RCC 7860 (cell line): Measurements from ENCODE around the gene SFN.
"Not testable (repeated sequence)": the region's sequence is repeated elsewhere in the genome, so short reads cannot be mapped to it uniquely, and the experiment has no call there.

Experiments
- DNase-seq: peaks from one replicate; pipeline ENCODE4 v3.0.0-alpha.2; 2015; ENCODE audit warnings: low spot score
- FAIRE-seq: peaks from 2 replicates; lab custom pipeline; 2012; peaks lifted over from hg19 to GRCh38; lab: Jason Lieb, UNC

SFN gene

DNA sequence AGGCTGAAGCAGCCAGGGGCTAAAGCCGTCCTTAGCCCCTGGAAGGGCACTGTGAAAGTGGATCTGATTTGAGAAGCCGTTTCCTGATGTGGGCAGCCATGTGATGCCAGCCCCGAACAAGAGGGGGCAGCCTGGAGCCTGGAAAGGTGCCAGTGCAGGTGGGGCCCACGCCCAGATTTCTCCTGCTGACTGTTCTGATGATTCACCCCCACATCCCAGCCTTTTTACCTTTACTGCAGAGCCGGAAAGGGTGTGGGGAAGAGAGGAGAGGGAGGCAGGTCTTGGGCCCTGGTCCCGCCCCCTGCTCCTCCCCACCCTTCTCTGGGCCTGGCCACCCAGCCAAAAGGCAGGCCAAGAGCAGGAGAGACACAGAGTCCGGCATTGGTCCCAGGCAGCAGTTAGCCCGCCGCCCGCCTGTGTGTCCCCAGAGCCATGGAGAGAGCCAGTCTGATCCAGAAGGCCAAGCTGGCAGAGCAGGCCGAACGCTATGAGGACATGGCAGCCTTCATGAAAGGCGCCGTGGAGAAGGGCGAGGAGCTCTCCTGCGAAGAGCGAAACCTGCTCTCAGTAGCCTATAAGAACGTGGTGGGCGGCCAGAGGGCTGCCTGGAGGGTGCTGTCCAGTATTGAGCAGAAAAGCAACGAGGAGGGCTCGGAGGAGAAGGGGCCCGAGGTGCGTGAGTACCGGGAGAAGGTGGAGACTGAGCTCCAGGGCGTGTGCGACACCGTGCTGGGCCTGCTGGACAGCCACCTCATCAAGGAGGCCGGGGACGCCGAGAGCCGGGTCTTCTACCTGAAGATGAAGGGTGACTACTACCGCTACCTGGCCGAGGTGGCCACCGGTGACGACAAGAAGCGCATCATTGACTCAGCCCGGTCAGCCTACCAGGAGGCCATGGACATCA lies at the start of gene SFN:
Gene SFN, plus strand, starts transcription at position 369 of the 904 bp plus-strand sequence. Its CDS starts 64 bp downstream, at position 433.
- DNase-seq, result peak; percentile 75
- FAIRE-seq, result no peak

DNA sequence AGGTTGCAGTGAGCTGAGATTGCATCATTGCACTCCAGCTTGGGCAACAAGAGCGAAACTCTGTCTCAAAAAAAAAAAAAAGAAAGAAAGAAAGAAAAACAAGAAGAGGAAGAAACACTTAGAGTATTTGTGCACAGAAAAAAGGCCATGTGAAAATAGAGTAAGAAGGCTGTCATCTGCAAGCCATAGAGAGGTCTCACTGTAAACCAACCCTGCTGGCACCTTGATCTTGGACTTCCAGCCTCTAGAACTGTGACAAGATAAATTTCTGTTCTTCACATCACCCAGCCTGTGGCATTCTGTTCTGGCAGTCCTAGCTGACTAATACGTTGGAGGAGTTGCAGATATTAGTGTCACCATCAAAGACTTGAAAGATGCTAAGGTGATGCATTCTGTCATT lies 48.6 kb upstream of the SFN start:
- FAIRE-seq (no peak), DNase-seq (no peak)

DNA sequence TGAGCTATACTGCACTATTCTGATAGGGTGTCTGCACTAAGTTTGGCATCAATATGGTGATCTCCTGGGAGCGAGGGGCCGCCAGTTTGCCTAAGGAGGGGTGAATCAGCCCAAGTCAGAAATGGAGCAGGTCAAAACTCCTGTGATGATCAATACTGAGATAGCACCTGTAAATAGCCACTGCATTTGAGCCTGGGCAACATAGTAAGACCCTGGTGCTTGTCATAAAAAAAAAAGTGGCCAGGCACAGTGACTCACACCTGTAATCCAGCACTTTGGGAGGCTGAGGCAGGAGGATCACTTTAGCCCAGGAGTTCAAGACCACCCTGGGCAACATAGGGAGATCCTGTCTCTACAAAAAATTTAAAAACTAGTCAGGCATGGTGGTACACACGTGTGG lies 48.1 kb upstream of the SFN start:
- FAIRE-seq (no peak), DNase-seq (no peak)

DNA sequence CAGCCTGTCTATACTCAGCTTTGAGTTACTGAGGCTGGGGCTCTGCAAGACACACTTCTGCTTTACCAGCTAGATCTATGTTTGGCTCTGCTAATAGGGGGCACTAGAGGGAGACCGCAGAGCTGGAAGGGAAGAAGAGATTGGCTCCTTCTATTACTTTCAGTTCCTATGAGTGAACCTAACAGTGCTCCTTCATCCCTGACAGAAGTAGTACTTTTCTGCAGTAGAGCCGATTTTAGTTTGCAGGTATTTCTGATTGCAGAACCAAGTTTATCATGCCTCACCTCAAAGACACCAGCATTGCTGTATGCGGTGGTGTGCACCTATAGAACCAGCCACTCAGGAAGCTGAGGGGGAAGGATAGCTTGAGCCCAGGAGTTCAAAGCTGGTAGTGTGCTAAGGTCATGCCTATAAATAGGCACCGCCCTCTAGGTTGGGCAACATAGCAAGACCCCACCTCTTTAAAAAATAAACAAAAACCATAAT lies 42.1 kb upstream of the SFN start:
- no peak for DNase-seq
- FAIRE-seq, result no peak

DNA sequence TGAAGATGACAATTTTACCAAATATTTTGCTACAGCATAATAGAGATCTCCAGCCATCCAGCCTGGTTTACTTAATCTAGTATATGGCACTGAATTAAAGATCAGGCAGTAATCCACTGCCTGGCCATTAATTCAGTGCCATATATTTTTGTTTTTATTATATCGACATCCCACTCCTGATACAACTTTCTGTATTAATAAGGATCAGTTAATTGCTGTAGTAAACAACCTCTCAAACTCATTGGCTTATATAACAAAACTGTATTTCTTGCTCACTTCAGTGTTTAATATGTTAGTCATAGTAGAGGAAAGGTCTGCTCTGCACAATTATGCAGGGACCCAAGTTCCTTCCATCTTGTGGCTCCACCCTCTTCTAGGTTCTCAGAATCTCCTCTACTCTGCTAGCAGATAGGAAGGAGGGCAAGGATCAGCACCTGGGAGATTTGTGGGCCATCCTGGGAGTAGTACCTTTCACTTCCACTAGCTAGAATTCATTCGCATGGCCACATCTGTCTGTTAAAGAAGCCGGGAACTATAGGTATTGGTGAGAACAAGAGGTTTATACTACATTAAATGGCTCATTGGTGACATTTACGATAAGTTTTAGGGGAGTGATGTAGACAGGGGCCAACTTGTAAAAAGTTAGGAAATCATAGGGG lies 40.1 kb upstream of the SFN start:
- no peak for DNase-seq
- FAIRE-seq, result no peak

DNA sequence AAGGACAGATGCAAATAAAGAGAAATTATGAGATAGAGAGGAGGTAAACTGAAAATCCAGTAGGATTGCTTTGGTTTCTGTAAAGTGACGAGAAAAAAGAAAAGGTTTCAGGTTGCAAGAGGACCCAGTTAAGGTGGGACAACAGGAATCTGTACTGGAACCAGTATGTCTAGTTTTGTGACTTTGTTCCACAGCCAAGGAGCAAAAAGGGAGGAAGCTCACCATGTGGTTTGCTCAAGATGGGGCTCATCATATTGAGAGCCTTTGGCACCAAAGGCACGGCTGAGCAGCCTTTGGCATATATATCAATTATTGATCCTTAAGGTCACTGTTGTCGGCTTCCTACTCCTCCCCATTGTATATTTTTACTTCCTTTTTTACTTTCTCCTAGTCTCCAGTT lies 38.2 kb upstream of the SFN start:
- no peak for FAIRE-seq
- DNase-seq, result no peak

DNA sequence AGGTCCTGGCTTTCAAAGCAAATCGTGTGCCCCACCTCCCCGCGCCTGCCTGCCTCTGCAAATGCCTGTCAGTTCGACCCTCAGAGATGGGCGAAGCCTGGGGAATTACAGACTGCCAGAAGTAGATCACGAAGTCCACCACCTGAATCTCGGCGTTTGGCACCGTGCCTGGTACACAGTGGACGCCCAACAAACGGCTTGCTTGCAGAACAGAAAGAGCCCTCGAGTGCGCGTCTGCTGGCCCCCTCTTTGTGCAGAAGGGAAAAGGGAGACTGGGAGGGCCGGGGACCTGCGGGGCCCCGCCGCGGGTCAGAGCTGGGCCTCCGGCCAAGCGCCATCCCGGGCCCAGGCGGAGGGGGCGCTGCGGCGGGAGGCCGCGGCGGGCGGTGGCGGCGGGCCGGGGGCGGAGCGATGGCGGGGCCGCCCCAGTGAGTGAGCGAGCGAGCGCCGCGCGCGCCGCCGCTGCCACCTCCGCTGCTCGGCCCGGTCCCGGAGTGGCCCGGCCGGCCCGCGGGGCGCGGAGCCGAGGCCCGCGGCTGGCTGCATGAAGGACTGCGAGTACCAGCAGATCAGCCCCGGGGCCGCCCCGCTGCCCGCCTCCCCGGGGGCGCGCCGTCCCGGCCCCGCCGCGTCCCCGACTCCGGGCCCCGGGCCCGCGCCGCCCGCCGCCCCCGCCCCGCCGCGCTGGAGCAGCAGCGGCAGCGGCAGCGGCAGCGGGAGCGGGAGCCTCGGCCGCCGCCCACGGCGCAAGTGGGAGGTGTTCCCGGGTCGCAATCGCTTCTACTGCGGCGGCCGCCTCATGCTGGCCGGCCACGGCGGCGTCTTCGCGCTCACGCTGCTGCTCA lies 36.5 kb upstream of the SFN start, which contains the start of gene ZDHHC18:
Gene ZDHHC18, plus strand, starts transcription at position 428 of the 845 bp plus-strand sequence. Its CDS starts 117 bp downstream, at position 545.
- FAIRE-seq (no peak), DNase-seq (peak; percentile 23)

DNA sequence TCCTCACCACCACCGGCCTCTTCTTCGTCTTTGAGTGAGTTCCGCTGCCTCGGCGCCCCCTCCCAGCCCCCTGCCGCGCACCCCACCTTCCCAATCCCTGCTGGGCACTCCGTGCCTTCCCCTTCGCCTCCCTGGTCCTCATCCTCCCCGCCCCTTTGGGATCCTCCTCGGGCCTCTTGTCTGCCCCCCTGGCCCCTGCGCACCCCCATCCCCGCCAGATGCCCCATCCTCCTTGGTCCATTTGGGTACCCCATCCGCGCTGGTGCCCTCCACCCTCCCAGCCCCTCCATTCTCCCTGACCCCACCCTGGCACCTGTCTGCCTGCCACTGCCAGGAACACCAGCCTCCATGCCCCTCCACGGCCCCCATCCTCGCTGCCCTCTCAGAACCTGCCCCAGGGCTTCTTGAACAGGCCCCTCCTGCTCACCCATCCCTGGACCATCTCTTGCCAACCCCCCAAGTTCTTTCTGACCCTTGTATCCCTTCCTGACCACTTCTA lies 35.8 kb upstream of the SFN start:
- FAIRE-seq, result no peak

DNA sequence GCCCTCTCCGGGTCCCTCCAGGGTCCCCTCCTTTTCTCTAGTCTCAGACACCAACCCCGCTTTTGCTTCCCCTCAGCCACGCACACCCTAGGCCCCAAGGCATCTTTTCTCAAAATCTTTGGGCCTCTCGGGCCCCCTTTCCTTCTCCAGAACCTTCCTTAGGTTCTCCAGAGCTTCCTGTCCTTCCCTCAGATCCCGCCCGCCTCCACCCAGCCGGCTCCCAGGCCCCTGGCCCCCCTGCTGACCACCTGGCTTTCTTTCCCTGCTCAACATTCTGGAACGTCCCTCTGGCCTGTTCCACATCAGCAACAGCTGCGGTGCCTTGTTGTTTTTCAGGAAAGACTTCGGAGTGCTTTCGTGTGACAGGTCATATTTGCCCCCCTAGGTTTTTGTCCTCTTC lies 35.3 kb upstream of the SFN start:
- FAIRE-seq, result no peak
- DNase-seq, result no peak

More for the DNA sequence above, 35.8 kb upstream of the SFN start:
- DNase-seq, result no peak

DNA sequence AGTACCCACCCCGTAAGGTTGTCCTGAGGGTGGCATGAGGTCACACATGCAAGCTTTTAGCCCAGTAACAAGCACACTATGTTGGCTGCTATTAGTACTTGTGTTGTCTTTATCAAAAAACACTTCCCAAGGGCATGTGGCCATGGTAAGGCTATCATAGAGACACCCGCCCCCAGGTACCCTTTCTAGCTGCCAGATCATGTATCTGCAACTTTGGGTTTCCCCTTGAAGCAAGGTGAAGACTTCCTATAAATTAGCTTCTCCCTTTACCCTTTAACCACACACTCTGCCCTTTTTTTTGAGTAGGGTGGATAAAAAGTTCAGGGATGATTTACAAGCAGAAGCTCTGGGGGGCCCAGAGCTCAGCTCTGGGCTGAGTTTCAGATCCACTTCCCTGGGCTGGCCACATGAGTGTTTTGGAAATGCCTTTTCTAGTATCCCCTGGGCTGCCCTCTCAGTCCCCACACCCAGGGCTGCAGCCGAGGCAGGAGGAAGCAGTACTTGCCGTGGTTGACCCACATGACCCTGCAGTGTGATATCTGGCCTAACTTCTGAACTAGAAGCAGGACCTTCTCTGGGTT lies 34.4 kb upstream of the SFN start:
- DNase-seq, result no peak
- FAIRE-seq, result no peak

DNA sequence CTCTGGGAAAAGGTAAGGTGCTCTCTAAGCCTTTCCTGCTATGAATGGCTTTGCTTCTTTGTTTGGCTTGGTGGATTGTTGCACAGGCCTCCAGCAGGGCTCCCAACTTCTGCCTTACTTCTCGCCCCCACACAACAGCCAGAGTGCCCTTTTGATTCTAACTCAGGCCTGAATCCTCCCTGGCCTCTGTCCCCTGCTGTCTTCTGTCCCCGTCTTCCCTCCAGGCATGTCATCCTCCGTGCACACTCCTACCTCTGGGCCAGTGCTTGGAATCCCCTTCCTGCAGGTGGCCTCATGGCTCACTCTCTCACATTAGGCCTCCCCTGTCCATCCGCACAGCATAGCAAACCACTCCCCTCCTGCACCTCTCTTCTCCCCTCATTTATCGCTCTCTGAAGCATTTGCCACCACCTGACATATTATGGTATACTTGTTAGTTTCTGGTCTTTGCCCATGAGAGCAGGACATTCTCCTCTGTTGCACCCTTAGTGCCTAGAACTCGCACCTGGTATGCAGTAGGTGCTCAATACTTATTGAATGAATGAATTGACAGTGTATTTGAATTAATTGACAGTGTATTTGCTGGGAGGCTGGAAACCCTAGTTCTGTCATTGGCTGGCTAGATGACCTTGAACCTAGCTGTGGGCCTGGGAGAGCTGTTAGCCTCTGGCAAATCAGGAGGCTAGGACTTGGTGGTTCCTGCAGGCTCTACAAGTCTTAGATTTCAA lies 33.6 kb upstream of the SFN start:
- FAIRE-seq (no peak), DNase-seq (no peak)

DNA sequence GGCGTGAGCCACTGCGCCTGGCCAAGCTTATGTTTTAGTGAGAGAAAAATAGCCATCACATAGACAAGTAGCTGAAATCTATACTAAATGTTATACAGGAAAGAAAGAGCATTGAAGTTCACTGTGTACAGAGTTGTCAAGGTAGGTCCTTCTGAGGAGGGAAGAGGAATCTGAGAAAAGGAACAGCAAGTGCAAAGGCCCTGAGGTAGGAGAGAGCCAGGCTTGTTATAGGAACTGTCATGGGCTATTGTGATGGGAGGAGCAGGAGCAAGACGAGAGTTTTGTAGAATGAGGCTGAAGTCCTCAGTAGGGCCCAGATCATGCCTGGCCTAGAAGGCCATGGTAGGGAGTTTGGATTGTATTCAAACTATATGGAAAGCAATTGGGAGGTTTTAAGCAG lies 31.9 kb upstream of the SFN start:
- DNase-seq (no peak), FAIRE-seq (no peak)

DNA sequence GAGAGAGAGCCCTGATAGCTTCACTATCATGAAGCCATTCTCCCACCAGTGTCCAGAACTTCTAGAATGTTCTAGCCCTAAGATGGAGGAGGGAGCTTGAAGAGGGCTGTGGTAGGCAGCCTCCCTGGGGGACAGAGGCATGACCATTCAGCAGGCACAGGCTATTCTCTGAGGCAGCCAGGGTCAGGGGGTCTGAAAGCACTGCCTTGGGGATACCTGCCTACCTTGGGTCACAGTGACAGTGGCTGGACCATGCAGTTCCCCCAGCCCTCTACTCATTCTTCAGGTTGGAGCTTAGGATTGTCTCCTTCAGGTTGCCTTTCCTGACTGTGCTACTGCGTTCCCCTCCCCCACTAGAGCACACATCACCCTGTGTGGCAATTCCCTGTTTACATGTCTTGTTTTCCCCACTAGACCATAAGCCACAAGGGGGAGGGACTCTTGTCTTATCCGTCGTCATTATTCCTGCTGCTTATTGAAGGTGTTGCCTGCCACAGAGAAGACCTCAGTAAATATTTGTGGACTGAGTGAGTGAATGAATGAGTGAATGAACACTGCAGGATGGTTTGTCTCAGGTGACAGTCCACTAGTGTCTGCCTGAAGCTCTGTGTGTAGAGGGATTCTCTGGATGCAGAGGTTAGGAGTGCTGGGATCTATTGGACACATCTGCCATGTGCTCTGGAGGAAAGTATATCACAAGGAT lies 31.3 kb upstream of the SFN start:
- no peak for DNase-seq
- no peak for FAIRE-seq

DNA sequence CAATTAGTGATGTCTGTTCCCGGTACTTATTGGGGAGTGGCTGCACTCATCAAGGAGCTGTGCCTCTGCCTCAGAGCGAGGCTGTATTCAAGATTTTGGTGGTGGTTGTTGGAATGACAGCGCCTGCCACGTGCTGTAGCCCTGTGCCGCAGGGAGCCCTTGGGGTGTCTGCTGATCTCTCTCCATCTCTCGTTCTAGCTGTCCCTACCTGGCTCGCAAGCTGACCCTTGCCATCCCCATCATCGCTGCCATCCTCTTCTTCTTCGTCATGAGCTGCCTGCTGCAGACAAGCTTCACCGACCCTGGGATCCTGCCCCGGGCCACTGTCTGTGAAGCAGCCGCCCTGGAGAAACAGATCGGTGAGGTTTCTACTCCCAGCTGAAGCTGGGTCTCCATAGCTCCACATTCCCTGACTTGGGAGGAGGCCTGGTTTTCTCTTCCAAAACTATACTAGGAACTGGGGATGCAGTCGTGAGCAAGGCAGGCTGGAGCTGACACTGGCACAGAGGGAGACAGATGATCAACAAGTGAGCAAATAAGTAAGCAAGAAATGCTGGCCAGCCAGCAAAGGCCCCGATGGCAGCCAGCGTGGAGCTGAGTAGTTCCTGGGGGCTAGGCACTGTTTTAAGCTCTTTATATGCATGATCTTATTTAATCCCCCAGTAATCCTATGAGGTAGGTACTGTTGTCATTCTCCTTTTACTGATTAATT lies 30.5 kb upstream of the SFN start:
- DNase-seq (no peak), FAIRE-seq (no peak)

DNA sequence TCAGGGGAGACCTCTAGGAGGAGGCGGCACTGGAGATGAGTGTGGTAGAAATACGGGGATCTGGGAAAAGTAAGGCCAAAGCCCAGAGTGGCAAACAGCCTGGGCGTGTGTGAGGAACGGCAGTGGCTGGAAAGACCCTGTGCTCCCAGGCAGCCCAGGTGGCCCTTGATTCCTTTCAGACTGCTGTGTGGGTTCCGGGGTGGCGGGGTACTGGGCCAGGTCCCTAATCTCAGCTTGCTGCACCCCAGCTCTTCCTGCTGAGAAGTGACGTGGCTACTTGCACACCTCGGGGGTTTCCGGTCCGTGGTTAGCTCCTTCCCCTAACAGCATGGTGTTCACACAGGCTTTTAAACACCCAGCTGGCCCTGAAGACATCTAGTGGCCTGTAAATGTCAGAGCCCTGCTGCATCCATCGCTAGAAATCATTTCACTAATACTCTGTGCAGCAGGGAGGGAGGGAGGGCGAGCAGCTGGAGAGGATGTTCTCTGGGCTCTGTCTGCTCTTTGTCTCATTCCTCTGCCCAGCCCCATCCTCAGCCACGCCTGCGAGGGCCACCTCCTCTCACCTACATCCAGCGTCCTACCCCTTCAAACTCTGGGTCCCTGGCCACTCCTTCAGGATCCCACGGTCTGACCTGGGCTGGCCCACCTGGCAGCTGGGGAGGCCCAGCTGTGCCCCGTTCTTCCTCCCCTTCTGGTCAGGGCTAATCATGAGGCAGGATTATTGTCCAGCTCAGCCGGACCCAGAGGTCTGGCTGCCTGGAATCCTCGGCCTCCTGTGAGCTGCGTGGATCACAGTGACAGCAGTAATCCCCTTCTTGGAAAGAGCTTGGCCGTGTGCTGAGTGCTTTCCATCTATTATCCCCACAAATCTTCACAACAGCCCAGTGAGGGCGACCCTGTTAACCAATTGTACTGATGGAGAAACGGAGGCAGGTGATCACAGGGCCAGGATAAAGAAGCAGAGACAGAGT lies 29.2 kb upstream of the SFN start:
- DNase-seq, result no peak
- no peak for FAIRE-seq

DNA sequence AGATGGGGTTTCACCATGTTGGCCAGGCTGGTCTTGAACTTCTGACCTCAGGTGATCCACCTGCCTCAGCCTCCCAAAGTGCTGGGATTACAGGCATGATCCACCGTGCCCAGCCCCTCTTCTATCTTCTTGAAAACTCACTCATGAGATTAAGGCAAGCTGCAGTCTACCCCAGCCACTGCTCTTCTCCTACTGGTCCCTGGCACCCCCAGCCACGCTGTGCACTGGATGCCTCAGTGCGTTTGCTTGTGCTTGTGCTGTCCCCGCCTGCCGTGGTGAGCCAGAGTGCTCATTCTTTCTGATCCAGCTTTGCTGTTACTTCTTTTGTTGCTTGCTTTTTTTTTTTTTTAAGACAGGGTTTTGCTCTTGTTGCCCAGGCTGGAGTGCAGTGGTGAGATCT lies 25.3 kb upstream of the SFN start:
- not testable (repeated sequence) for FAIRE-seq, DNase-seq
